IPS-18c (cell line): ENCODE data around the gene CSAG2.
"Not testable (repeated sequence)": the region's sequence is repeated elsewhere in the genome, so short reads cannot be mapped to it uniquely, and the experiment has no call there.

ENCODE experiments used
- H3K4me3 ChIP-seq: 2 replicates; pipeline ENCODE4 v1.7.0; 2013; ENCODE audit warnings: low read depth, mild to moderate bottlenecking, low read length, moderate library complexity; ENCODE audit not compliant: insufficient read depth
- H3K9me3 ChIP-seq: one replicate; pipeline ENCODE4 v1.6.1; 2013; ENCODE audit warnings: mild to moderate bottlenecking, low read length, moderate library complexity; ENCODE audit not compliant: control insufficient read depth, insufficient read depth

CSAG2 gene, protein sequence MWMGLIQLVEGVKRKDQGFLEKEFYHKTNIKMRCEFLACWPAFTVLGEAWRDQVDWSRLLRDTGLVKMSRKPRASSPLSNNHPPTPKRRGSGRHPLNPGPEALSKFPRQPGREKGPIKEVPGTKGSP

GRCh38 chrX:152709173-152709572 is at the start of gene CSAG2:
TSS of gene CSAG2 (minus strand) at chrX:152709273. CDS start at chrX:152709112, 161 bp downstream.
- not testable (repeated sequence) for H3K4me3 ChIP-seq, H3K9me3 ChIP-seq

GRCh38 chrX:152754871-152755270 is 45.8 kb upstream of the CSAG2 start:
- not testable (repeated sequence) for H3K9me3 ChIP-seq, H3K4me3 ChIP-seq

- not testable (repeated sequence) for H3K9me3 ChIP-seq, H3K4me3 ChIP-seq
These were observed 44.9 kb upstream of the CSAG2 start, which contains the start of gene MAGEA2 for GRCh38 chrX:152753686-152754650. TSS of gene MAGEA2 (minus strand) at chrX:152753842. CDS start at chrX:152751363, 2,479 bp downstream.

- no peak overlapping the region for H3K4me3 ChIP-seq
- peaks cover 10% of the 10 kb centered on the region for H3K9me3 ChIP-seq
These were observed 29.5 kb upstream of the CSAG2 start for GRCh38 chrX:152738560-152738959.

- not testable (repeated sequence) for H3K4me3 ChIP-seq, H3K9me3 ChIP-seq
These were observed 27.5 kb upstream of the CSAG2 start for GRCh38 chrX:152736528-152736927.

GRCh38 chrX:152735860-152736511 is 26.9 kb upstream of the CSAG2 start:
- H3K9me3 ChIP-seq: peaks cover 3% of the 10 kb centered on the region
- H3K4me3 ChIP-seq: no peak overlapping the region

- Histone ChIP-seq H3K4me3 (no peak overlapping the region), H3K9me3 (peaks cover 3% of the 10 kb centered on the region)
These were observed 26.0 kb upstream of the CSAG2 start for GRCh38 chrX:152735101-152735500.

- H3K4me3 ChIP-seq, H3K9me3 ChIP-seq: not testable (repeated sequence)
These were observed 25.2 kb upstream of the CSAG2 start for GRCh38 chrX:152734143-152734858.

GRCh38 chrX:152733261-152733975 is 24.3 kb upstream of the CSAG2 start, which contains the start of the genes CSAG1 and MAGEA12:
TSS of gene CSAG1 (minus strand) at chrX:152733721. CDS start at chrX:152732460, 1,261 bp downstream.
TSS of gene MAGEA12 (plus strand) at chrX:152733757. CDS start at chrX:152736162, 2,405 bp downstream.
- H3K9me3 ChIP-seq: peaks cover 3% of the 10 kb centered on the region
- H3K4me3 ChIP-seq: no peak within 1 kb of the TSS; the same call in 1 of the 2 replicates

GRCh38 chrX:152725409-152725808 is 16.3 kb upstream of the CSAG2 start:
- Histone ChIP-seq H3K9me3 (peaks cover 4% of the 10 kb centered on the region), H3K4me3 (no peak overlapping the region)

DNA sequence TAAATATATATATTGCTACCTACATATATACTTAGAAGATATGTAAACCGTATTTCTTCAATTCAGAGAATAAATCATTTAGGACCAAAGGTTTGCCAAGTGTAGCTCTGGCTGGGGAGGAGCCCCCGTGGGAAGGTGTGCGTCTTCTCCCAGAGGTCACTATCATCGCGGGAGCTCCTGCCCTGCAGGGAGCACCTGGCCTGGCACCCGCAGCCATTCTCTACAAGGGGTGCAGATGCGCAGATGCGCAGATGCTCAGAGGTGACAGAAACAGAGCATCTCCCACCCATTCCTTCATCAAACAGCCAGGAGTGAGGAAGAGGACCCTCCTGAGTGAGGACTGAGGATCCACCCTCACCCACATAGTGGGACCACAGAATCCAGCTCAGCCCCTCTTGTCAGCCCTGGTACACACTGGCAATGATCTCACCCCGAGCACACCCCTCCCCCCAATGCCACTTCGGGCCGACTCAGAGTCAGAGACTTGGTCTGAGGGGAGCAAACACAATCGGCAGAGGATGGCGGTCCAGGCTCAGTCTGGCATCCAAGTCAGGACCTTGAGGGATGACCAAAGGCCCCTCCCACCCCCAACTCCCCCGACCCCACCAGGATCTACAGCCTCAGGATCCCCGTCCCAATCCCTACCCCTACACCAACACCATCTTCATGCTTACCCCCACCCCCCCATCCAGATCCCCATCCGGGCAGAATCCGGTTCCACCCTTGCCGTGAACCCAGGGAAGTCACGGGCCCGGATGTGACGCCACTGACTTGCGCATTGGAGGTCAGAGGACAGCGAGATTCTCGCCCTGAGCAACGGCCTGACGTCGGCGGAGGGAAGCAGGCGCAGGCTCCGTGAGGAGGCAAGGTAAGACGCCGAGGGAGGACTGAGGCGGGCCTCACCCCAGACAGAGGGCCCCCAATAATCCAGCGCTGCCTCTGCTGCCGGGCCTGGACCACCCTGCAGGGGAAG is 5.0 kb upstream of the CSAG2 start, which contains the start of gene MAGEA2B:
Gene MAGEA2B (plus strand): TSS at position 814 of the 973 bp plus-strand sequence. CDS start 2,479 bp downstream, outside the sequence.
- not testable (repeated sequence) for H3K4me3 ChIP-seq, H3K9me3 ChIP-seq

DNA sequence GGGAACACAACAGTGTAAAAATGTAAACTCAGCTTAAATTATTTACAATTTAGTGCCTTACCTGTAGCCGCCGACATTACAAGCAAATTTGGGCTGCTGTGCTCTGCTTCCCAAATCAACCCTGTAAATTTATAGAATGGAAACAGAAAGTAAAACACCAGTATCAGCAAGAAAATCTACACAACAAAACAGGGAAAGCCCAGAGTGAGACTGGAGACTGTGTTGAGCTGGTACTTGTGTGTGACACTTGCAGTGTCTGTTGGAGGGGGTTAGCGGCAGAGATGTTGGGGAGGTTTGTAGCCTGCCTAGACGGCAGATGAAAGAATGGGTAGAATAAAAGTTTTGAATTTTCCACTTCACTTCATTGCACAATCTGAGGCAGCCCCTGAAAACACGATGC is 4.1 kb upstream of the CSAG2 start:
- not testable (repeated sequence) for H3K4me3 ChIP-seq, H3K9me3 ChIP-seq

GRCh38 chrX:152706500-152706899 is 2.6 kb downstream of the CSAG2 start:
- H3K9me3 ChIP-seq, H3K4me3 ChIP-seq: not testable (repeated sequence)

- H3K9me3 ChIP-seq, H3K4me3 ChIP-seq: not testable (repeated sequence)
These were observed 8.7 kb downstream of the CSAG2 start for GRCh38 chrX:152700390-152700789.
